Smooth muscle cell (in vitro differentiated cells): Measurements from ENCODE around the gene SMG5. TPM values are rescaled to one million over a fixed set of nuclear protein-coding genes. Genes with fewer than 3 reads are reported as not detected.

Experiments used
- DNase-seq: peaks from one replicate; lab custom pipeline; 2025; ENCODE audit not compliant: unreplicated experiment; lab: John Stamatoyannopoulos, UW
- H2AFZ ChIP-seq: fragments of 200-600 bp; sonication (generic); 2 replicates; pipeline ENCODE4 v1.6.0; 2016; ENCODE audit warnings: antibody characterized with exemption, low read depth, mild to moderate bottlenecking
- H3F3A ChIP-seq: fragments of 200-600 bp; sonication (generic); 2 replicates; pipeline ENCODE4 v1.6.0; 2017; ENCODE audit warnings: antibody characterized with exemption, low read depth
- H3K27ac ChIP-seq: fragments of 200-600 bp; sonication (generic); 2 replicates; pipeline ENCODE4 v1.5.1; 2016; ENCODE audit warnings: low read depth, mild to moderate bottlenecking
- H3K27me3 ChIP-seq: fragments of 200-600 bp; sonication (generic); 2 replicates; pipeline ENCODE4 v1.6.1; 2016; ENCODE audit warnings: low read depth, mild to moderate bottlenecking
- H3K36me3 ChIP-seq: fragments of 200-600 bp; sonication (generic); 2 replicates; pipeline ENCODE4 v1.5.1; 2016; ENCODE audit warnings: low read depth
- H3K4me1 ChIP-seq: fragments of 200-600 bp; sonication (generic); 2 replicates; pipeline ENCODE4 v1.5.1; 2016; ENCODE audit warnings: low read depth
- H3K4me2 ChIP-seq: fragments of 200-600 bp; sonication (generic); 2 replicates; pipeline ENCODE4 v1.6.0; 2016; ENCODE audit warnings: mild to moderate bottlenecking
- H3K4me3 ChIP-seq: fragments of 200-600 bp; sonication (generic); 2 replicates; pipeline ENCODE4 v1.5.1; 2016; ENCODE audit warnings: mild to moderate bottlenecking
- H3K79me2 ChIP-seq: fragments of 200-600 bp; sonication (generic); 2 replicates; pipeline ENCODE4 v1.6.0; 2016; ENCODE audit warnings: low read depth, mild to moderate bottlenecking
- H3K9ac ChIP-seq: fragments of 200-600 bp; sonication (generic); 2 replicates; pipeline ENCODE4 v1.6.0; 2016; ENCODE audit warnings: low read depth
- H3K9me3 ChIP-seq: fragments of 200-600 bp; sonication (generic); replicated peaks from 2 replicates; pipeline ENCODE4 v1.5.1; 2016; ENCODE audit warnings: low read depth
- H4K20me1 ChIP-seq: fragments of 200-600 bp; sonication (generic); 2 replicates; pipeline ENCODE4 v1.6.0; 2016; ENCODE audit warnings: low read depth
- CTCF ChIP-seq: fragments of 200-600 bp; sonication (generic); IDR thresholded peaks from 2 replicates; pipeline ENCODE4 v1.5.1; 2017; ENCODE audit warnings: borderline replicate concordance, mild to moderate bottlenecking, antibody characterized with exemption; ENCODE audit not compliant: insufficient read depth, poor library complexity, severe bottlenecking
- WGBS: methylation state at CpG from one replicate; pipeline ENCODE4 v1.1.7; 2016; ENCODE audit warnings: low lambda C conversion rate; 5-methylcytosine and 5-hydroxymethylcytosine counted together
- polyA plus RNA-seq: library from polyadenylated mRNA; unstranded; fragments of >200 nt; fragmentation: Nextera tagmentation; extraction: Ambion mirVana; gene quantifications from 2 replicates; pipeline ENCODE4 v1.2.1, GENCODE V29; 2016
- total RNA-seq: library from RNA; depleted of rRNA; stranded (reverse); fragments of >200 nt; gene quantifications from 2 replicates; pipeline ENCODE4 v1.2.3, GENCODE V29; 2014

The SMG5 gene
- total and polyA plus RNA-seq, 2 experiments from 2014 or later, result 42.3 to 47.4 TPM

- H3K9me3 ChIP-seq, result no peaks in the 10 kb centered on the region
- H3K4me3 ChIP-seq, result no peak overlapping the region
- no peak for TF ChIP-seq CTCF
- no peak for DNase-seq
- H4K20me1 ChIP-seq, result peaks cover 6% of the 10 kb centered on the region
- no peak overlapping the region for H3K9ac ChIP-seq
- no peaks in the 10 kb centered on the region for H3K79me2 ChIP-seq
- H3K36me3 ChIP-seq, result no peaks in the 10 kb centered on the region
- H3K27me3 ChIP-seq, result no peaks in the 10 kb centered on the region
- no peak overlapping the region for H3K4me2 ChIP-seq
- WGBS, result 83% methylated on average over 2 of the region's 2 CpGs
- H2AFZ ChIP-seq, result no peak overlapping the region
- H3F3A ChIP-seq, result no peaks in the 10 kb centered on the region
- no peaks in the 10 kb centered on the region for H3K4me1 ChIP-seq
- no peak overlapping the region for H3K27ac ChIP-seq
These were observed 22.6 kb upstream of the SMG5 start for GRCh38 chr1:156305215-156305614.

- no peaks in the 10 kb centered on the region for H3K9me3 ChIP-seq
- no peak for TF ChIP-seq CTCF
- no peaks in the 10 kb centered on the region for H3K79me2 ChIP-seq
- DNase-seq, result no peak
- 98% methylated on average over 3 of the region's 4 CpGs for WGBS
- H3K36me3 ChIP-seq, result no peaks in the 10 kb centered on the region
- no peaks in the 10 kb centered on the region for H3K27me3 ChIP-seq
- no peaks in the 10 kb centered on the region for H3K4me1 ChIP-seq
- no peak overlapping the region for H2AFZ ChIP-seq
- H3K4me3 ChIP-seq, result no peak overlapping the region
- H3K4me2 ChIP-seq, result no peak overlapping the region
- no peaks in the 10 kb centered on the region for H3F3A ChIP-seq
- H4K20me1 ChIP-seq, result peaks cover 5% of the 10 kb centered on the region
- no peak overlapping the region for H3K9ac ChIP-seq
- no peak overlapping the region for H3K27ac ChIP-seq
These were observed 20.6 kb upstream of the SMG5 start for GRCh38 chr1:156303241-156303640.

- WGBS, result 93% methylated on average over 19 of the region's 19 CpGs
- Histone ChIP-seq H3K4me2 (no peak within 1 kb of the TSS), H4K20me1 (no peaks in the 10 kb centered on the region)
These were observed 16.3 kb upstream of the SMG5 start, which contains the start of gene VHLL for GRCh38 chr1:156298852-156299357. TSS of gene VHLL (minus strand) at chr1:156299307. CDS start at chr1:156299189, 118 bp downstream.

More at GRCh38 chr1:156298852-156299357, 16.3 kb upstream of the SMG5 start, which contains the start of gene VHLL:
- H3K4me3 ChIP-seq, result no peak within 1 kb of the TSS
- DNase-seq, result no peak
- no peaks in the 10 kb centered on the region for H3K79me2 ChIP-seq
- no peak within 1 kb of the TSS for H2AFZ ChIP-seq
- H3K4me1 ChIP-seq, result peaks cover 8% of the 10 kb centered on the region
- H3F3A ChIP-seq, result no peaks in the 10 kb centered on the region
- no peaks in the 10 kb centered on the region for H3K27me3 ChIP-seq
- no peaks in the 10 kb centered on the region for H3K36me3 ChIP-seq
- no peak within 1 kb of the TSS for H3K27ac ChIP-seq
- no peaks in the 10 kb centered on the region for H3K9me3 ChIP-seq
- no peak within 1 kb of the TSS for H3K9ac ChIP-seq
- no peak for TF ChIP-seq CTCF
